SK-N-MC (cell line): Measurements from ENCODE around the gene TEX48.

ENCODE experiments used
- EZH2 ChIP-seq: fragments of 200-600 bp; sonication (generic); IDR thresholded peaks from one replicate; pipeline ENCODE4 v1.6.1; 2017; ENCODE audit warnings: antibody characterized with exemption
- POLR2AphosphoS5 ChIP-seq: IDR thresholded peaks from 2 replicates; pipeline ENCODE4 v1.6.1; 2012; ENCODE audit warnings: mild to moderate bottlenecking, low read depth, low read length, borderline replicate concordance

DNA sequence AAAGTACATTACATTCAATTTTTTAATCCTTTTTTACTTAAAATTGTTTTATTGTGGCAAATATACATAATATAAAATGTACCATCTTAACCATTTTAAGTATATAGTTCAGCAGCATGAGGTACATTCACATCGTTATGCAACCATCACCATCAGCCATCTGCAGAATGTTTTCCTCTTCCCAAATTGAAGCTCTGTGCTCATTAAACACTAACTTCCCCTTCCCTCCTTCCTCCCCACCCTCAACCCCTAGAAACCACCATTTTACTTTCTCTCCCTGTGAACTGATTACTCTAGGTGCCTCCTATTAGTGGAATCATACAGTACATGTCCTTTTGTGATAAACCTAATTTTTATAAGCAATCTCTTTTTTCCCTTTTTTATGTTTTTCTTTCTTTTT, 40.0 kb downstream of the TEX48 start:
- TF ChIP-seq EZH2 = no peak
- no peak for TF ChIP-seq POLR2AphosphoS5
